Neural cell (in vitro differentiated cells): Measurements from ENCODE around the gene PPCDC. TPM values are rescaled to one million over a fixed set of nuclear protein-coding genes. Genes with fewer than 3 reads are reported as not detected.

Experiments used
- H2AFZ ChIP-seq: fragments of 200-600, 300-800 bp; sonication (generic), shearing (Covaris generic); 2 replicates; pipeline ENCODE4 v1.6.0; 2014; ENCODE audit warnings: low read depth, mild to moderate bottlenecking, antibody characterized with exemption, low read length, moderate library complexity
- H3F3A ChIP-seq: fragments of 200-600 bp; shearing (Covaris generic); 2 replicates; pipeline ENCODE4 v1.6.1; 2016; ENCODE audit warnings: mild to moderate bottlenecking, moderate library complexity, mixed read lengths, antibody characterized with exemption, low read length; ENCODE audit not compliant: insufficient read depth, poor library complexity, severe bottlenecking
- H3K27ac ChIP-seq: fragments of 200-600, 300-800 bp; sonication (generic), shearing (Covaris generic); 2 replicates; pipeline ENCODE4 v1.5.1; 2014; ENCODE audit warnings: mild to moderate bottlenecking, low read length, moderate library complexity
- H3K27me3 ChIP-seq: fragments of 300-800, 200-600 bp; sonication (generic), shearing (Covaris generic); 2 replicates; pipeline ENCODE4 v1.6.0; 2014; ENCODE audit warnings: mild to moderate bottlenecking, low read depth, low read length, moderate library complexity; ENCODE audit not compliant: insufficient read depth
- H3K36me3 ChIP-seq: fragments of 300-800, 200-600 bp; sonication (generic), shearing (Covaris generic); 2 replicates; pipeline ENCODE4 v1.5.1; 2014; ENCODE audit warnings: mild to moderate bottlenecking, antibody characterized with exemption, low read length, moderate library complexity; ENCODE audit not compliant: insufficient read depth
- H3K4me2 ChIP-seq: fragments of 300-800, 200-600 bp; sonication (generic), shearing (Covaris generic); 2 replicates; pipeline ENCODE4 v1.6.0; 2014; ENCODE audit warnings: mild to moderate bottlenecking, low read length
- H3K4me3 ChIP-seq: fragments of 300-800, 200-600 bp; sonication (generic), shearing (Covaris generic); 2 replicates; pipeline ENCODE4 v1.5.1; 2014; ENCODE audit warnings: mild to moderate bottlenecking, low read length, moderate library complexity
- H3K79me2 ChIP-seq: fragments of 200-600 bp; shearing (Covaris generic); replicated peaks from 2 replicates; pipeline ENCODE4 v1.6.0; 2014; ENCODE audit warnings: mild to moderate bottlenecking, low read length, moderate library complexity; ENCODE audit not compliant: insufficient read depth
- H3K9ac ChIP-seq: fragments of 300-800, 200-600 bp; sonication (generic), shearing (Covaris generic); 2 replicates; pipeline ENCODE4 v1.6.1; 2016; ENCODE audit warnings: mild to moderate bottlenecking, low read length, mixed read lengths
- H3K9me2 ChIP-seq: fragments of 200-600 bp; shearing (Covaris generic); 2 replicates; pipeline ENCODE4 v1.6.1; 2016; ENCODE audit warnings: mild to moderate bottlenecking, low read length, mixed read lengths; ENCODE audit not compliant: insufficient read depth
- H3K9me3 ChIP-seq: fragments of 200-600, 300-800 bp; sonication (generic), shearing (Covaris generic); 2 replicates; pipeline ENCODE4 v1.6.1; 2016; ENCODE audit warnings: mild to moderate bottlenecking, mixed run types, low read length, moderate library complexity, mixed read lengths
- H4K20me1 ChIP-seq: fragments of 200-600 bp; shearing (Covaris generic); 2 replicates; pipeline ENCODE4 v1.6.1; 2016; ENCODE audit warnings: mild to moderate bottlenecking, mixed run types; ENCODE audit not compliant: insufficient read depth
- CTCF ChIP-seq: fragments of 450-650 bp; IDR thresholded peaks from 2 replicates; pipeline ENCODE4 v1.5.1; 2014; ENCODE audit warnings: antibody characterized with exemption, mild to moderate bottlenecking, moderate library complexity; ENCODE audit not compliant: poor library complexity, severe bottlenecking
- EP300 ChIP-seq: fragments of 450-650 bp; conservative IDR thresholded peaks from 2 replicates; pipeline ENCODE4 v1.6.1; 2014; ENCODE audit warnings: antibody characterized with exemption, mild to moderate bottlenecking, moderate library complexity; ENCODE audit not compliant: poor library complexity, severe bottlenecking
- EZH2 ChIP-seq: fragments of 200-600, 300-800 bp; shearing (Covaris generic), sonication (generic); IDR thresholded peaks from 2 replicates; pipeline ENCODE4 v1.6.1; 2014; ENCODE audit warnings: antibody characterized with exemption, low read length, borderline replicate concordance, mild to moderate bottlenecking; ENCODE audit not compliant: insufficient read depth, poor library complexity, severe bottlenecking
- MXI1 ChIP-seq: fragments of 450-650 bp; conservative IDR thresholded peaks from 2 replicates; pipeline ENCODE4 v1.6.1; 2014; ENCODE audit warnings: antibody characterized with exemption, mild to moderate bottlenecking; ENCODE audit not compliant: poor library complexity, severe bottlenecking
- POLR2AphosphoS5 ChIP-seq: IDR thresholded peaks from 2 replicates; pipeline ENCODE4 v1.6.1; 2012
- RAD21 ChIP-seq: fragments of 450-650 bp; conservative IDR thresholded peaks from 2 replicates; pipeline ENCODE4 v1.6.1; 2014; ENCODE audit warnings: antibody characterized with exemption, mild to moderate bottlenecking, moderate library complexity
- REST ChIP-seq: IDR thresholded peaks from 2 replicates; pipeline ENCODE4 v1.6.1; 2012; ENCODE audit warnings: borderline replicate concordance
- SMC3 ChIP-seq: fragments of 450-650 bp; conservative IDR thresholded peaks from 2 replicates; pipeline ENCODE4 v1.6.1; 2014; ENCODE audit warnings: antibody characterized with exemption, mild to moderate bottlenecking, moderate library complexity; ENCODE audit not compliant: poor library complexity
- TAF1 ChIP-seq: IDR thresholded peaks from 2 replicates; pipeline ENCODE4 v1.6.1; 2012; ENCODE audit warnings: low read depth
- polyA plus RNA-seq: library from polyadenylated mRNA; depleted of rRNA; stranded (reverse); fragments of >200 nt; gene quantifications from 2 replicates; pipeline ENCODE4 v1.2.3, GENCODE V29; 2014

PPCDC gene
- polyA plus RNA-seq, 1 donor from 2014 or later: 13.6 TPM

DNA sequence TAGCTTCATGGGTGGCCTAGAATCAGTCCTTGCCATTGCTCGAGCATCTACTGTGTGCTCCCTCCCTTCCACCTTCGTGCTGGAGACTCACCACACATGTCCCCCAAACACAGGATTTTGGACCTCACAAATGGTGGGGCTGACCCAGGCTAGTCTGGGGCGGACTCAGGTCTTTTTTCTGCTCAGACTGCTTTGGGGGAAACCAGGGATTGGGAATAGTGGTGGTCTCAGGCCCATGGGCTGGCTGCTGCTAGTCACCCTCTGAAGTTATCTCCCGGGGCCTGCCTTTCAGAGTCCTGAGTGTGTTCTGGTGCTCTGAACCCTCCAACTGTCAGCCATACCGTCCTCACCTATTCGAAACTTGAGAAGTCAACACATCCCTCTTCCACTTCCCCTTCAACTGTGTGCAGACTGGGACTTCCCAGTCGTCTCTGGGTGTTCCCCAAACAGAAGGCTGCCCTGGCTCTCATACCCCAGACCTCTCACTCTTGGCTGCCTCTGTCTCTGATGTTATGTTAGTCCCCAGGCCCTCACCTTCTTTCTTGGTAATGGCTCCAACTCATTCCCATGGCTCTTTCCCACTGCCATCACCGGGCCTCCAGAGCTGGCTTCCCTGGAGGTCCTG, 46.0 kb downstream of the PPCDC start:
- no peaks in the 10 kb centered on the region for H4K20me1 ChIP-seq
- H3F3A ChIP-seq: no peaks in the 10 kb centered on the region
- no peaks in the 10 kb centered on the region for H3K36me3 ChIP-seq
- H3K27ac ChIP-seq: no peak overlapping the region
- H3K9me2 ChIP-seq: no peaks in the 10 kb centered on the region
- H2AFZ ChIP-seq: no peak overlapping the region
- H3K4me3 ChIP-seq: no peak overlapping the region
- H3K27me3 ChIP-seq: no peaks in the 10 kb centered on the region
- no peak overlapping the region for H3K4me2 ChIP-seq
- H3K9ac ChIP-seq: no peak overlapping the region
- no peak for TF ChIP-seq EP300
- no peak for TF ChIP-seq TAF1
- TF ChIP-seq MXI1: no peak
- TF ChIP-seq POLR2AphosphoS5: no peak
- TF ChIP-seq CTCF: no peak
- no peak for TF ChIP-seq RAD21
- TF ChIP-seq SMC3: no peak
- TF ChIP-seq EZH2: no peak
- no peak for TF ChIP-seq REST
- H3K79me2 ChIP-seq: no peaks in the 10 kb centered on the region
- H3K9me3 ChIP-seq: no peaks in the 10 kb centered on the region

DNA sequence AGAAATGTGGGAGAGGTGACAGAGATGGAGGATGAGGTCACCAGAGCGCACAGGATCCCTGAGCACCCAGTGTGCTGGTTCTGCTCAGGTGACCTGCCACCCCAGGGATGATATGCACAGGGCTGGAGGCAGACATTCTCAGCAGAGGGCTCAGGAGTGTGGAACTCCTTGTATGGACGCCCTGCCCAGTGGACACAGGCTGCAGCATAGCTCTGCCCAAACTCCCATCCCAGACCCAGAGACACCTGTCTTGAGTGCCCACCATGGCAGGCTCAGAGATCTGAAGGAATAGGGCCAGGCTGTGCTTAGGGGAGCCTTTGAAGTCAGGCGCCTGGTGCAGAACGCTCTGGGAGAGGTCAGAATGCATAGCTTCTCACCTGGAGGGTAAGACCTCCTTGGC, 47.3 kb downstream of the PPCDC start:
- no peaks in the 10 kb centered on the region for H3K36me3 ChIP-seq
- no peaks in the 10 kb centered on the region for H3K27me3 ChIP-seq
- no peaks in the 10 kb centered on the region for H3K9me2 ChIP-seq
- no peak overlapping the region for H3K27ac ChIP-seq
- H3K4me2 ChIP-seq: no peak overlapping the region
- H4K20me1 ChIP-seq: no peaks in the 10 kb centered on the region
- no peak overlapping the region for H2AFZ ChIP-seq
- H3K9me3 ChIP-seq: no peaks in the 10 kb centered on the region
- no peaks in the 10 kb centered on the region for H3K79me2 ChIP-seq
- no peaks in the 10 kb centered on the region for H3F3A ChIP-seq
- no peak overlapping the region for H3K9ac ChIP-seq
- no peak overlapping the region for H3K4me3 ChIP-seq
- TF ChIP-seq EP300 (no peak), REST (no peak), RAD21 (no peak), POLR2AphosphoS5 (no peak), EZH2 (no peak), TAF1 (no peak), CTCF (no peak), MXI1 (no peak), SMC3 (no peak)
